A204.1 (cell line): ENCODE measurements around the gene VWA2.

Experiments
- FAIRE-seq: peaks from 2 replicates; lab custom pipeline; 2012; peaks lifted over from hg19 to GRCh38; lab: Jason Lieb, UNC

The VWA2 gene

GRCh38 chr10:114278140-114278883 is 39.3 kb downstream of the VWA2 start:
- FAIRE-seq = no peak

GRCh38 chr10:114278884-114279191 is 39.8 kb downstream of the VWA2 start:
- FAIRE-seq = no peak

- no peak for FAIRE-seq
These were observed 40.2 kb downstream of the VWA2 start for GRCh38 chr10:114279289-114279688.

- FAIRE-seq = no peak
These were observed 41.0 kb downstream of the VWA2 start for GRCh38 chr10:114279901-114280644.

GRCh38 chr10:114281006-114281405 is 42.0 kb downstream of the VWA2 start:
- no peak for FAIRE-seq

- no peak for FAIRE-seq
These were observed 42.4 kb downstream of the VWA2 start for GRCh38 chr10:114281461-114281860.

- FAIRE-seq = no peak
These were observed 43.5 kb downstream of the VWA2 start for GRCh38 chr10:114282526-114282925.

- FAIRE-seq = no peak
These were observed 44.0 kb downstream of the VWA2 start for GRCh38 chr10:114283091-114283490.

- no peak for FAIRE-seq
These were observed 44.6 kb downstream of the VWA2 start for GRCh38 chr10:114283535-114284234.

- FAIRE-seq = no peak
These were observed 45.5 kb downstream of the VWA2 start for GRCh38 chr10:114284346-114285071.

- FAIRE-seq = no peak
These were observed 46.9 kb downstream of the VWA2 start for GRCh38 chr10:114285961-114286441.

- no peak for FAIRE-seq
These were observed 47.9 kb downstream of the VWA2 start for GRCh38 chr10:114286921-114287320.

- no peak for FAIRE-seq
These were observed 49.5 kb downstream of the VWA2 start for GRCh38 chr10:114288424-114289095.

GRCh38 chr10:114289096-114289436 is 50.0 kb downstream of the VWA2 start:
- FAIRE-seq = no peak

GRCh38 chr10:114290038-114290437 is 51.0 kb downstream of the VWA2 start:
- FAIRE-seq = no peak

GRCh38 chr10:114291076-114291475 is 52.0 kb downstream of the VWA2 start:
- no peak for FAIRE-seq

GRCh38 chr10:114291516-114291915 is 52.5 kb downstream of the VWA2 start:
- FAIRE-seq = no peak

- no peak for FAIRE-seq
These were observed 54.0 kb downstream of the VWA2 start for GRCh38 chr10:114293075-114293474.

- FAIRE-seq = no peak
These were observed 55.5 kb downstream of the VWA2 start for GRCh38 chr10:114294549-114294948.

GRCh38 chr10:114295393-114295792 is 56.3 kb downstream of the VWA2 start:
- no peak for FAIRE-seq

GRCh38 chr10:114297136-114297705 is 58.2 kb downstream of the VWA2 start:
- FAIRE-seq = no peak
